ENCODE measurements around the gene DYNLT2. TPM values are rescaled to one million over a fixed set of nuclear protein-coding genes. Genes with fewer than 3 reads are reported as not detected.

DYNLT2 gene
- total RNA-seq, 1 experiment from 2014 or later, result 1.8 TPM

DNA sequence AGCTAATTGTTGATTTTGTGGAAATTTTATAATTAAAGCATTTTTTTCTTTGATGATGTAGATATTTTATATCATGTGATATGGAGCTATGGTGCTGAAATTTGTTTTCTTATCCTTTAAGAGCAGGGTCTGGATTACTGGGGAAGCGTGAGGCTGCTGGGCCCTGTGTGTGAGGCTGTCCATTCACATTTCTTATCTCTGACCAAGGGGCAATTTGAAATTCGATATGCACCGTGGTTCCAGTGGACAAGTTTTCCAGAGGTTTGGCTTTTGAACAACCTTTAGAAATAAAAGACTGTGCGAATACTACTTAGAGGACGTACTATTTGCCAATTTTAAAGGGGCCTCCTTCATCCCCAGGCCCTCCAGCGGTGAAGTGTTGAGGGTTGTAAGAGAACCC lies 3.8 kb upstream of the DYNLT2 start:
- WGBS (ENCODE audit: extremely low coverage, insufficient read length, low lambda C conversion rate), result no CpG with 5 or more reads among the region's 6 CpGs
- Histone ChIP-seq H3T11ph (ENCODE audit: low read length) (no peak overlapping the region), H3K4me1 (ENCODE audit: insufficient read depth, low read length) (no peaks in the 10 kb centered on the region), H2BK20ac (ENCODE audit: low read depth, low read length, poor library complexity, severe bottlenecking) (no peak overlapping the region), H4K91ac (ENCODE audit: insufficient read length, low read depth, low read length) (no peak overlapping the region), H2BK120ac (ENCODE audit: low read depth, low read length, poor library complexity, severe bottlenecking) (no peak overlapping the region), H3K9ac (ENCODE audit: extremely low read depth, insufficient read length, low read length) (no peak overlapping the region), H3K23me2 (ENCODE audit: insufficient read length, low read depth, low read length, poor library complexity, severe bottlenecking) (peaks cover 10% of the 10 kb centered on the region), H3K23ac (ENCODE audit: insufficient read length, low read depth, low read length) (no peak overlapping the region), H2BK15ac (ENCODE audit: low read depth, low read length) (no peak overlapping the region), H2BK5ac (ENCODE audit: insufficient read length, low read length) (no peak overlapping the region), H3K14ac (ENCODE audit: insufficient read depth, low read length) (no peak overlapping the region), H2AK5ac (ENCODE audit: insufficient read length, low read length) (no peak overlapping the region), H3K27me3 (ENCODE audit: insufficient read depth, low read length) (no peaks in the 10 kb centered on the region), H3K79me1 (ENCODE audit: insufficient read depth, low read depth, low read length, poor library complexity, severe bottlenecking) (no peaks in the 10 kb centered on the region), H3K18ac (ENCODE audit: insufficient read length, low read depth, low read length) (no peak overlapping the region), H3K56ac (ENCODE audit: insufficient read length, low read depth, low read length) (no peak overlapping the region), H3K4me2 (ENCODE audit: insufficient read depth, insufficient read length, low read length) (no peak overlapping the region), H2AFZ (ENCODE audit: low read length) (no peak overlapping the region), H3K9me3 (ENCODE audit: control insufficient read depth, low read depth, low read length) (no peaks in the 10 kb centered on the region), H3K79me2 (ENCODE audit: insufficient read depth, low read length) (no peaks in the 10 kb centered on the region), H4K20me1 (ENCODE audit: control insufficient read depth, insufficient read depth, insufficient read length) (no peaks in the 10 kb centered on the region), H2BK12ac (ENCODE audit: insufficient read length, low read depth, low read length) (no peak overlapping the region), H3K27ac (ENCODE audit: insufficient read length, low read depth, low read length) (no peak overlapping the region), H3K4ac (ENCODE audit: low read depth, low read length) (no peak overlapping the region), H4K8ac (replicated peaks; ENCODE audit: insufficient read length, low read depth, low read length) (no peak overlapping the region), H4K5ac (ENCODE audit: insufficient read length, low read depth, low read length) (no peak overlapping the region)
- Mint-ChIP-seq H3K27ac (no peak overlapping the region), H3K9me3 (no peaks in the 10 kb centered on the region), H3K4me3 (no peak overlapping the region), H3K27me3 (ENCODE audit: low read depth) (no peaks in the 10 kb centered on the region), H3K36me3 (ENCODE audit: insufficient read depth in 1 of 3, low read depth in 3 of 3) (peaks cover 2 to 30% (median 26%) of the 10 kb centered on the region in 3 experiments; a peak in 5 of 7 replicates), H3K4me1 (peaks cover 16% of the 10 kb centered on the region in 2 experiments)
- no peak for DNase-seq
- TF ChIP-seq, protein P1, sequence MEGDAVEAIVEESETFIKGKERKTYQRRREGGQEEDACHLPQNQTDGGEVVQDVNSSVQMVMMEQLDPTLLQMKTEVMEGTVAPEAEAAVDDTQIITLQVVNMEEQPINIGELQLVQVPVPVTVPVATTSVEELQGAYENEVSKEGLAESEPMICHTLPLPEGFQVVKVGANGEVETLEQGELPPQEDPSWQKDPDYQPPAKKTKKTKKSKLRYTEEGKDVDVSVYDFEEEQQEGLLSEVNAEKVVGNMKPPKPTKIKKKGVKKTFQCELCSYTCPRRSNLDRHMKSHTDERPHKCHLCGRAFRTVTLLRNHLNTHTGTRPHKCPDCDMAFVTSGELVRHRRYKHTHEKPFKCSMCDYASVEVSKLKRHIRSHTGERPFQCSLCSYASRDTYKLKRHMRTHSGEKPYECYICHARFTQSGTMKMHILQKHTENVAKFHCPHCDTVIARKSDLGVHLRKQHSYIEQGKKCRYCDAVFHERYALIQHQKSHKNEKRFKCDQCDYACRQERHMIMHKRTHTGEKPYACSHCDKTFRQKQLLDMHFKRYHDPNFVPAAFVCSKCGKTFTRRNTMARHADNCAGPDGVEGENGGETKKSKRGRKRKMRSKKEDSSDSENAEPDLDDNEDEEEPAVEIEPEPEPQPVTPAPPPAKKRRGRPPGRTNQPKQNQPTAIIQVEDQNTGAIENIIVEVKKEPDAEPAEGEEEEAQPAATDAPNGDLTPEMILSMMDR (conservative IDR thresholded peaks at IDR 0.05), result no peak
